ENCODE results near the gene GP1BA. TPM values are rescaled to one million over a fixed set of nuclear protein-coding genes. Genes with fewer than 3 reads are reported as not detected.
A peak's percentile ranks its signal among the peaks of the same experiment; 100 is the strongest.

The GP1BA gene
- total and polyA plus RNA-seq, 10 of the 15 experiments (the other 5 are each of a cell fraction or from before 2014, with no cell fraction given): 0.04 to 0.67 (median 0.28) TPM; not detected in 1

DNA sequence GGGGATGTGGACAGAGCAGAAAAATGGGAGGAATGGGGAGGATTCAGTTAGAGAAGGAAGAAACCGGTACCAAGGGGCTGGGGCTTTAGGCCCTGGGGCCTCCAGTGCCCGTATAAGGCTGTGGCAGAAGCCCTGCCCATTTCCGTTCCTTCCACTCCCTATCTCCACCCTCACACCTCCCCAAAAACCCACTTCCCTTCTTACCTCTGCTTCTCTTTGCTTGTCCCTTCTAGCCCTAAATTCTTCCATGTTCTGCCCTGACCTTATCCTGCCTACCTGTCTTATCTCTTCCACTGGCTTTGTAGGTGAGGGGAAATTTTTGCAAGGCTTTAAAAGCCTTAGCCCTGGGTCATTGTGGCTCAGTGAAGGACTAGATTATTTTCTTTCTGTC lies 12.1 kb downstream of the GP1BA start (continued):
- TF ChIP-seq, protein P1, sequence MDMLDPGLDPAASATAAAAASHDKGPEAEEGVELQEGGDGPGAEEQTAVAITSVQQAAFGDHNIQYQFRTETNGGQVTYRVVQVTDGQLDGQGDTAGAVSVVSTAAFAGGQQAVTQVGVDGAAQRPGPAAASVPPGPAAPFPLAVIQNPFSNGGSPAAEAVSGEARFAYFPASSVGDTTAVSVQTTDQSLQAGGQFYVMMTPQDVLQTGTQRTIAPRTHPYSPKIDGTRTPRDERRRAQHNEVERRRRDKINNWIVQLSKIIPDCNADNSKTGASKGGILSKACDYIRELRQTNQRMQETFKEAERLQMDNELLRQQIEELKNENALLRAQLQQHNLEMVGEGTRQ (IDR thresholded peaks at IDR 0.05; ENCODE audit: borderline replicate concordance, low read depth, low read length): no peak
- TF ChIP-seq LARP7 (IDR thresholded peaks at IDR 0.05) (no peak), MEF2A (IDR thresholded peaks at IDR 0.05; ENCODE audit: insufficient read depth, low read depth, low read length) (no peak), ZNF24 (IDR thresholded peaks at IDR 0.05) (no peak), FOXK2 (IDR thresholded peaks at IDR 0.05) (no peak), POLR2A (IDR thresholded peaks at IDR 0.05; ENCODE audit: low read depth, low read length) (no peak), TAF1 (IDR thresholded peaks at IDR 0.05; ENCODE audit: borderline replicate concordance, low read depth, low read length) (no peak), HDAC6 (IDR thresholded peaks at IDR 0.05; ENCODE audit: unreplicated experiment) (no peak), SPI1 (IDR thresholded peaks at IDR 0.05; ENCODE audit: borderline replicate concordance, insufficient read depth, low read depth, low read length) (peak; percentile 90), STAT3 (IDR thresholded peaks at IDR 0.05; ENCODE audit: low read depth, low read length) (no peak; the same call in 1 of the 2 replicates), POLR2AphosphoS2 (IDR thresholded peaks at IDR 0.05; ENCODE audit: low read depth, low read length) (peak; percentile 24; the same call in 1 of the 2 replicates), BMI1 (IDR thresholded peaks at IDR 0.05; ENCODE audit: borderline replicate concordance) (no peak; the same call in none of the 2 replicates), RFX5 (IDR thresholded peaks at IDR 0.05; ENCODE audit: low read depth, low read length) (no peak), ZNF274 (IDR thresholded peaks at IDR 0.05; ENCODE audit: insufficient read depth, insufficient read length) (no peak), NFYB (IDR thresholded peaks at IDR 0.05; ENCODE audit: insufficient read depth, low read depth, low read length) (no peak)
- TF ChIP-seq, protein P2, sequence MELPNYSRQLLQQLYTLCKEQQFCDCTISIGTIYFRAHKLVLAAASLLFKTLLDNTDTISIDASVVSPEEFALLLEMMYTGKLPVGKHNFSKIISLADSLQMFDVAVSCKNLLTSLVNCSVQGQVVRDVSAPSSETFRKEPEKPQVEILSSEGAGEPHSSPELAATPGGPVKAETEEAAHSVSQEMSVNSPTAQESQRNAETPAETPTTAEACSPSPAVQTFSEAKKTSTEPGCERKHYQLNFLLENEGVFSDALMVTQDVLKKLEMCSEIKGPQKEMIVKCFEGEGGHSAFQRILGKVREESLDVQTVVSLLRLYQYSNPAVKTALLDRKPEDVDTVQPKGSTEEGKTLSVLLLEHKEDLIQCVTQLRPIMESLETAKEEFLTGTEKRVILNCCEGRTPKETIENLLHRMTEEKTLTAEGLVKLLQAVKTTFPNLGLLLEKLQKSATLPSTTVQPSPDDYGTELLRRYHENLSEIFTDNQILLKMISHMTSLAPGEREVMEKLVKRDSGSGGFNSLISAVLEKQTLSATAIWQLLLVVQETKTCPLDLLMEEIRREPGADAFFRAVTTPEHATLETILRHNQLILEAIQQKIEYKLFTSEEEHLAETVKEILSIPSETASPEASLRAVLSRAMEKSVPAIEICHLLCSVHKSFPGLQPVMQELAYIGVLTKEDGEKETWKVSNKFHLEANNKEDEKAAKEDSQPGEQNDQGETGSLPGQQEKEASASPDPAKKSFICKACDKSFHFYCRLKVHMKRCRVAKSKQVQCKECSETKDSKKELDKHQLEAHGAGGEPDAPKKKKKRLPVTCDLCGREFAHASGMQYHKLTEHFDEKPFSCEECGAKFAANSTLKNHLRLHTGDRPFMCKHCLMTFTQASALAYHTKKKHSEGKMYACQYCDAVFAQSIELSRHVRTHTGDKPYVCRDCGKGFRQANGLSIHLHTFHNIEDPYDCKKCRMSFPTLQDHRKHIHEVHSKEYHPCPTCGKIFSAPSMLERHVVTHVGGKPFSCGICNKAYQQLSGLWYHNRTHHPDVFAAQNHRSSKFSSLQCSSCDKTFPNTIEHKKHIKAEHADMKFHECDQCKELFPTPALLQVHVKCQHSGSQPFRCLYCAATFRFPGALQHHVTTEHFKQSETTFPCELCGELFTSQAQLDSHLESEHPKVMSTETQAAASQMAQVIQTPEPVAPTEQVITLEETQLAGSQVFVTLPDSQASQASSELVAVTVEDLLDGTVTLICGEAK (IDR thresholded peaks at IDR 0.05; ENCODE audit: borderline replicate concordance): no peak
- TF ChIP-seq, protein P3, sequence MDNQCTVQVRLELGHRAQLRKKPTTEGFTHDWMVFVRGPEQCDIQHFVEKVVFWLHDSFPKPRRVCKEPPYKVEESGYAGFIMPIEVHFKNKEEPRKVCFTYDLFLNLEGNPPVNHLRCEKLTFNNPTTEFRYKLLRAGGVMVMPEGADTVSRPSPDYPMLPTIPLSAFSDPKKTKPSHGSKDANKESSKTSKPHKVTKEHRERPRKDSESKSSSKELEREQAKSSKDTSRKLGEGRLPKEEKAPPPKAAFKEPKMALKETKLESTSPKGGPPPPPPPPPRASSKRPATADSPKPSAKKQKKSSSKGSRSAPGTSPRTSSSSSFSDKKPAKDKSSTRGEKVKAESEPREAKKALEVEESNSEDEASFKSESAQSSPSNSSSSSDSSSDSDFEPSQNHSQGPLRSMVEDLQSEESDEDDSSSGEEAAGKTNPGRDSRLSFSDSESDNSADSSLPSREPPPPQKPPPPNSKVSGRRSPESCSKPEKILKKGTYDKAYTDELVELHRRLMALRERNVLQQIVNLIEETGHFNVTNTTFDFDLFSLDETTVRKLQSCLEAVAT (IDR thresholded peaks at IDR 0.05): peak; percentile 48
- TF ChIP-seq, protein P4, sequence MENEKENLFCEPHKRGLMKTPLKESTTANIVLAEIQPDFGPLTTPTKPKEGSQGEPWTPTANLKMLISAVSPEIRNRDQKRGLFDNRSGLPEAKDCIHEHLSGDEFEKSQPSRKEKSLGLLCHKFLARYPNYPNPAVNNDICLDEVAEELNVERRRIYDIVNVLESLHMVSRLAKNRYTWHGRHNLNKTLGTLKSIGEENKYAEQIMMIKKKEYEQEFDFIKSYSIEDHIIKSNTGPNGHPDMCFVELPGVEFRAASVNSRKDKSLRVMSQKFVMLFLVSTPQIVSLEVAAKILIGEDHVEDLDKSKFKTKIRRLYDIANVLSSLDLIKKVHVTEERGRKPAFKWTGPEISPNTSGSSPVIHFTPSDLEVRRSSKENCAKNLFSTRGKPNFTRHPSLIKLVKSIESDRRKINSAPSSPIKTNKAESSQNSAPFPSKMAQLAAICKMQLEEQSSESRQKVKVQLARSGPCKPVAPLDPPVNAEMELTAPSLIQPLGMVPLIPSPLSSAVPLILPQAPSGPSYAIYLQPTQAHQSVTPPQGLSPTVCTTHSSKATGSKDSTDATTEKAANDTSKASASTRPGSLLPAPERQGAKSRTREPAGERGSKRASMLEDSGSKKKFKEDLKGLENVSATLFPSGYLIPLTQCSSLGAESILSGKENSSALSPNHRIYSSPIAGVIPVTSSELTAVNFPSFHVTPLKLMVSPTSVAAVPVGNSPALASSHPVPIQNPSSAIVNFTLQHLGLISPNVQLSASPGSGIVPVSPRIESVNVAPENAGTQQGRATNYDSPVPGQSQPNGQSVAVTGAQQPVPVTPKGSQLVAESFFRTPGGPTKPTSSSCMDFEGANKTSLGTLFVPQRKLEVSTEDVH (IDR thresholded peaks at IDR 0.05; ENCODE audit: low read depth, partially characterized antibody): peak; percentile 54
- TF ChIP-seq, protein P5, sequence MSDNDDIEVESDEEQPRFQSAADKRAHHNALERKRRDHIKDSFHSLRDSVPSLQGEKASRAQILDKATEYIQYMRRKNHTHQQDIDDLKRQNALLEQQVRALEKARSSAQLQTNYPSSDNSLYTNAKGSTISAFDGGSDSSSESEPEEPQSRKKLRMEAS (IDR thresholded peaks at IDR 0.05; ENCODE audit: low read depth, low read length): no peak
- TF ChIP-seq, protein P6, sequence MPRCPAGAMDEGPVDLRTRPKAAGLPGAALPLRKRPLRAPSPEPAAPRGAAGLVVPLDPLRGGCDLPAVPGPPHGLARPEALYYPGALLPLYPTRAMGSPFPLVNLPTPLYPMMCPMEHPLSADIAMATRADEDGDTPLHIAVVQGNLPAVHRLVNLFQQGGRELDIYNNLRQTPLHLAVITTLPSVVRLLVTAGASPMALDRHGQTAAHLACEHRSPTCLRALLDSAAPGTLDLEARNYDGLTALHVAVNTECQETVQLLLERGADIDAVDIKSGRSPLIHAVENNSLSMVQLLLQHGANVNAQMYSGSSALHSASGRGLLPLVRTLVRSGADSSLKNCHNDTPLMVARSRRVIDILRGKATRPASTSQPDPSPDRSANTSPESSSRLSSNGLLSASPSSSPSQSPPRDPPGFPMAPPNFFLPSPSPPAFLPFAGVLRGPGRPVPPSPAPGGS (IDR thresholded peaks at IDR 0.05; ENCODE audit: borderline replicate concordance, insufficient read depth, low read depth, low read length, poor library complexity, severe bottlenecking): peak; percentile 49
